GM19193 (cell line): Measurements from ENCODE around the gene KLHDC3.

Experiments used
- POLR2A ChIP-seq: IDR thresholded peaks from 4 replicates; pipeline ENCODE4 v1.6.1; 2011; ENCODE audit not compliant: insufficient read depth, insufficient read length; ENCODE audit errors: extremely low read depth

KLHDC3 gene

DNA sequence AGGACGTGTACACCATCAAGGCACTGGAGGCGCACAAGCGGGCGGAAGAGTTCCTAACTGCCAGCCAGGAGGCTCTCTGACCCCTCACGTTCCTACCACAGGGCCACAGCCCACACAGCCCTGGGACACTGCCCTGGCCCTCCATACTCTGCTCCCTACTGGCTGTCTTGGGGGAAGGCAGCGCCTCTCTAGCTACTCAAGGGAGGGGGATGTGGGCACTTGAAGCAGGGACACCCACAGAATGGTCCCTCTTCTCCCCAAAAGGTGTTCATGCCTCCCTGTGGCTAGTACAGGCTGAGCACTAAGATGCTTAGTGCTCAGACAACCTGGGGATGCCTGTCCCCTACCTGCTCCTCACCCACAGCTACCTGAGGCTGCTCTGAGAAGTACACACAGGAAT, 2.8 kb upstream of the KLHDC3 start:
- no peak for TF ChIP-seq POLR2A

DNA sequence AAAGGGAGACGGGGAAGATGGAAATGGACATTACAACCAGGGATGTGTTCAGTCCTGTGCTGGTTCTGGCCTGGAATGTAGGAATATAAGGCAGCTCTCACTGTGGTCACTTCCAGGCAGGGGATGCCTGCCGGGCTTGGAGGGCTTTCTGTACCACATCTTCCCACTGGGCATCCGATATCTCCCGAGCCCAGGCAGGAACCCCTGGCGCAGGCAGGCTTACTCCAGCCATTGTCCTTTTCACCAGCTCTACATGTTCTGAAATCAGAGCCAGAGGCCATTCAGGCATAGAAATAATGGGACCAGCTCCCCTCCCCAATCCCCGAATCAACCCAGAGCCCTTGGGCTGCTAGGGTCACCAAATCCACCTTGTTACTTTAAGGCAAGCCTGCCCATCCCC, 1.7 kb upstream of the KLHDC3 start:
- no peak for TF ChIP-seq POLR2A

DNA sequence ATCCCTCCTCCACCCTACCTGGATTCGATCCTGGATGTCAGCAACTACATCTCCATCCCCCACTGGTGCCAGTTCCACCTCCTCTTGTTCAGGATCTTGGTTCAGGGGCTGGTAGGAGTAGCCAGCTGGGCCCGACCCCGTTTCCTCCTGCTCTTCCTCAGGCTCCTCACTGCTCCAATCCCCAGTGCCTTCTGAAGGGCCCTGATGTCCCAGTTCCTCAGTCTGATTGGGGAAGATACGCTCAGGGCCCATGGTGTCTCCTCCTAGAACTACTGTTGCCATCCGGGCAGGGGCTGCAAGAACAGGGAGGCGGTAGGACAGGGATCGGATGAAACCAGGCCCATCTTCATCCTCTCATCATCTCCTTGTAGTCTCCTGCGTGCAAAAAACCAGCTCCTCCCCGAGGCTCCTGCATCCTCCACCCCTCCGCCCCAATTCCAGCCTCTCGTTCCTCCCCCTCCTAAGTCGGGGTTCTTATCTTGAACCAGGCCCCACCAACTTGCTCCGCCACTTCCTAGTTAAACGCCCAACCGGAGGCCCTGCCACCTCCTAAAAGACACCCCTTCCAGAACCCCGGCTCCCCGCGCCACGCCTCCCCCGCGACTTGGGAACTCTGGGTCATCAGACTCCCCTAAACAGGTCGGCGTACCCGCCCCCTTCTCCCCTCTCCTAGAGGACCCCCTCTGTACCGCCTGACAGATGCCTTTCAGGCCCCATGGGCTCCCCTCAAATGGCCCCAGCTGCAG, 779 bp upstream of the KLHDC3 start:
- TF ChIP-seq POLR2A = no peak

DNA sequence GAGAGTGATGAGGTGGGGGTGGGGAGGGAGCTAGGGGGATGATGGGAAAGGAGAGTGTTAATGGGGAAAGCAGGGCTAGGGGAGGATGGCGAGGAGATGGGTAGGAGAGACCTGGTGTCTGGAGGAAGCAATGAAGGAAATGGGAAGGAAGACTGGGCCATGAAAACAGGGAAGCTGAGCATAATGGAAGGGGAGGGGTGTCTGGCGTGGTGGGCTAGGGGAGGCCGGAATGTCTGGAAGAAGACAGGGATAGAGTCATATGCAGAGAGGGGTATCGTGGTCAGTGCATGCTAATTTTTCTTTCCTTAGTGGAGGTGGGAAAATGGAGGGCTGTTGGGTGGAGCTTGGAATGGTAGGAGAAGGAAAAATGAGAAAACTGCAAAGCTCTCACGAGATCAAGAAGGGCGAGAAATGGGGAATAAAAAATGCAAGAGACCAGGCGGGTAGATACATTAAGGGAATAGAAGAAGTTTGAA, 423 bp downstream of the KLHDC3 start:
- no peak for TF ChIP-seq POLR2A

DNA sequence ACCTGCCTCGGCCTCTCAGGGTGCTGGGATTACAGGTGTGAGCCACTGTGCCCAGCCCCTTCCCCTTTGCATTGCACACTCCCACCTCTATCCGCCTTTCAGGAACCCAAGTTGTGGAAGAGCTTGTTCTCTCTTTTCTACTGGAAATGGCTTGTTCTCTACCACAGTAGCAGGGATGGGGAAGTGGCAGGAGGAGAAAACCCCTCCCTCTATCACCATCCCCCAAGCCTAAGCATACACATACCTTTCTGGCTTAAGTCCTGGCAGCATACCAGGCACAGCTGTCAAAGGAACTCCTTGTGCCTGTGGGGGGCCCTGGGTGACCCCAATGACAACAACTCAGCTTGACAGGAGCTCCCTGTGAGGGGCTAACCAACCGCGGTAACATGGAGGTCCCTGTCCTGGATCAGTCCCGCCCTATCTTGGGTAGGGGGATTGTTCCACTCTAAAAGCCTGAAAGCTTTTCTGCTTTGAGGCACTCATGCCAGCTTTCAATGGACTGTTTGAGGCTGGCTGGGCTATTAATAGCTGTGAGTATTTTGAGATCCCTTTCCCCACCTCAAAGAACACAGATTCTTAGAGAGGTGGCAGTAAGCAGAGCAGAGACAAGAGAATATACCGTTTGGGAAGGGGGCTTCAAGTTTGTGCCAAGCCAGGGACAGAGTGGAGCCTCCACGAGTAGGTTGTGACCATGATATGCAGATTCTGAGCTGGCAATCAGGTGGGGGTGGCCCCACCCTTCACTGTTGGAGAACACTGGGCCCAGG, 2.3 kb downstream of the KLHDC3 start:
- TF ChIP-seq POLR2A = no peak

DNA sequence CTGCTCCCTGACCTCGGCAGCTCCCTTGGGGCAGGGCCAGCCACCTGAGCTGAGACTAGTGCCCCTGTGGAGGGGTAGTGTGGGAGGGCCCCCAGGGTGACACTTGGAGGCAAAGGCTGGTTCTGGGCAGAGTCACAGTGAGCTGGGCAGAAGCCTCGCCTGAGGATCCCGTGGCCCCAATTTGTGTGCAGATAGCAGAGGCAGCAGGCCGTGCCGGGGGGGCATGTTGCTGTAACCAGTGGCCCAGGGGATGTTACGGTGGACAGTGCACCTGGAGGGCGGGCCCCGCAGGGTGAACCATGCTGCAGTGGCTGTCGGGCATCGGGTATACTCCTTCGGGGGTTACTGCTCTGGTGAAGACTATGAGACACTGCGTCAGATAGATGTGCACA, 2.9 kb downstream of the KLHDC3 start:
- no peak for TF ChIP-seq POLR2A

DNA sequence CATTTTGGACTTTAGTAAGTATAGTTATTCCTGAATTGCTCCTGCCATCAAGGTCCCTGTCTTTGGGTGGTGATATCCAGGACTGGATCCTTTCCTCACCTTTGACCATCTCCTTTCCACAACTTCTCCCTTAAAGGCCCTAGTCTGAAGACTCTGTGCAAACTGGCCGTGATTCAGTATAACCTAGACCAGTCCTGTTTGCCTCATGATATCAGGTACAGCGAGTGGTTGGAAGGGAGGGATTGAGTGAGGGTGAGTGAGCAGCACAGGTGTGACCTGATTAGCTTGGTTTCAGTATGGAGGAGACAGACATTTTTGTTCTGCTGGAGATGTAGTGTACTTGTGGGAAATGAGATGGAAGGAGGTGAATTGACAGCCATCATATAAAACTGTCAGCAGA, 5.1 kb downstream of the KLHDC3 start:
- TF ChIP-seq POLR2A = no peak

DNA sequence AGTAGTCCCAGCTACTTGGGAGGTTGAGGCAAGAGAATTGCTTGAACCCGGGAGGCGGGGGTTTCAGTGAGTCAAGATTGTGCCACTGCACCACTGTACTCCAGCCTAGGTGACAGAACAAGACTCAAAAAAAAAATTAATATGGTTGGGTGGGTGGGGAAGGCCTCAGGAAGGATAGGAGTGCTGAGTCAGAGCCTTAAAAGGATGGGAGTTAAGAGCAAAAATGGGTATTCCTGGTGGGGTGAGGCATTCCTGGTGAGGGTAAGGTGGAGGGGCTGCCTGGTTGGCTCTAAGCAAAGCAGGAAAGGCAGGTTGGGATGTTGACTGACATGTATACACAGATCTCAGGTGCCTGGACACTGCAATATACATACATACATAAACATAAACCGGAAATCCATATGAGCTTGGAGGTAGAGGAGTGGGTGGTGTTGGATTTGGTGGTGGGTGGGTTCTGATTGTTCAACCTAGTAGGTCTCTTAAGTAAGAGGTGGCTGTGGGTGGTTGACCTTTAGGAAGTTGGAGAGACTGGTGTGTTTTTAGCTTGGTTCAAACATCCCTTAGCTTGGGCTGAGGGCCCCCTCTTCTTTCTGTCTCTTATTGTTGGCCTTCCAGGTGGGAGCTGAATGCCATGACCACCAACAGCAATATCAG, 6.1 kb downstream of the KLHDC3 start:
- TF ChIP-seq POLR2A = no peak

DNA sequence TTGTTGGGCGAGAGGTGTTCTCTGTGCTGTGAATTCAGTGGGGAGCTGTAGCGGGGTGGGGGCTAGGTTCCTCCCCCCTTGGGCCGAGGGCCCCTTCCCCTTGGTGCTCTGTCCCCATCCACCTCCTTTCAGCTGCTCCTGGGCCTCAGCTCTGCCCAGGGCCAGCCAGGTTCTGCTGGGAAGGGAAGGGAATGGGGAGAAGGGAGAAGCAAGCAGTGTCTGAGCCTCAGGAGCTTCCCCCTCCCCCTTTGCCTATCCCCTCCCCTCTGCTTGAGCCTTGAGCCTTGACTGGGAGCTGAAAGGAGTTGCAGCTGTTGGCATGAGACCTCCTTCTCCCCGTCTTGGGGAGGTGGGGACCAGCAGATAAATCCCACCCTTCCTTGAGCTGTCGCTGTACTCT, 6.8 kb downstream of the KLHDC3 start:
- no peak for TF ChIP-seq POLR2A

DNA sequence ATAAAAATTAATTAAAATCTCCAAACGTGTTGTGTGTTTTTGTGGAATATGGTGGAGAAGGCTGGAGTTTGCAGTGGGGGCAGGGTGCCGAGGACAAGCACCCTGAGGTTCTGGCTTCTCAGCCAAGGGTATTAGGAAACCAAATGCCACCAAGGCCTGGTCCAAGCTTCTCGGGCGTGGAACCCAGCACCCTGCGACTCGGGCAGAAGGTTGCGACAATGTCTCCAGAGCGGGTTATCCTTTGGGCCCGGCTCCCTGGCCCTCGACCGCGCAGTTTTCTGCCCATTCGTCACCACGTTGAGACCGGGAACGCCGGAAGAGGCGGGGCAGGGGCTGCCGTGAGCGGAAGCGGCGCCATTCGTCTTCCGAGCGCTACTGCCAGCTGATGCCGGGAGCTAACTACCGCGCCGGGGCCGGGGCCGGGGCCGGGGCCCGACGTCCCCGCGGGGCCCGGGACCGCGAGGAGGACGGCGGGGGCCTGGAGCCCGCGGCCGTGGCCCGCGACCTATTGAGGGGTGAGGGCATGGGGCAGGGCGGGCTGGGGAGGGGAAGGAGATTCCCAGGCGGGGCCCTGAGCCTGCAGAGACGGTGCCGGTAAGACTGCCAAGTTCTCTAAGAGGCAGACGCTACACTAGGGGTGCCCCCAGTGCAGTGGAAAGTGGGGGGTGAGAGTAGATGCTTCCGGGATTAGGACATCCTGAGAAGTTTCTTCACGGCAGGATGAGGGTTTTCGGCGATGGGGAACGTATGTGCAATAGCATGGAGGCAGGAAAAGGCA, 7.4 kb downstream of the KLHDC3 start, which contains the start of gene RRP36:
Gene RRP36, plus strand, starts transcription at position 354 of the 778 bp plus-strand sequence. Its CDS starts 32 bp downstream, at position 386.
- peak; percentile 78 for TF ChIP-seq POLR2A

DNA sequence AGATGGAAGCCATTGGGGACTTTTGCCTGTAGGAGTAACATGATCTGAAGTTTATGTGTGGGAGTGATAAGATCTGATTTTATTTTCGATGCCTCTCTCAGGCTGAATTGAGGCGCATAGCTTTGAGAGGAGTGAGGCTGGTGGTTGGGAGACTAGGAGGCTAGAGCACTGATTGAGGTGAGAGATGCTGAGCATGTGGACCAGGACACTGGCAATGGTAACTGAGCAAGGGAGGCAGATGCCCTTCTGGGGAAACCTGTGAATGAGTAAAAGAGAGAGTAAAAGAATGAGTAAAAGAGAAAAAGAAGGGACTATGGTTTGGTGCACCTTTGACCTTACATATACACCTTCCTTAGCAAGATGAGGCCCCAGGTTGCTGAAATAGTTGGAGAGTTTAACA, 10.4 kb downstream of the KLHDC3 start:
- no peak for TF ChIP-seq POLR2A

DNA sequence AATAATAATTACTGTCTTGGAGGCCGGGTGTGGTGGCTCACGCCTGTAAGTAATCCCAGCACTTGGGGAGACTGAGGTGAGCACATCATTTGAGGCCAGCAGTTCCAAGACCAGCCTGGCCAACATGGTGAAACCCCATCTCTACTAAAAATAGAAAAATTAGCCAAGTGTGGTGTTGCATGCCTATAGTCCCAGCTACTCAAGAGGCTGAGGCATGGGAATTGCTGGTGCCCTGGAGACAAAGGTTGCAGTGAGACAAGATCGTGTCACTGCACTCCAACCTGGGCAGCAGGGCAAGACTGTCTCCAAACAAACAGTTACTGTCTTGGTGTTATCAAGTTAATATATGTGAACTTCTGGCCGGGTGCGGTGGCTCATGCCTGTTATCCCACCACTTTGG, 12.3 kb downstream of the KLHDC3 start:
- no peak for TF ChIP-seq POLR2A

DNA sequence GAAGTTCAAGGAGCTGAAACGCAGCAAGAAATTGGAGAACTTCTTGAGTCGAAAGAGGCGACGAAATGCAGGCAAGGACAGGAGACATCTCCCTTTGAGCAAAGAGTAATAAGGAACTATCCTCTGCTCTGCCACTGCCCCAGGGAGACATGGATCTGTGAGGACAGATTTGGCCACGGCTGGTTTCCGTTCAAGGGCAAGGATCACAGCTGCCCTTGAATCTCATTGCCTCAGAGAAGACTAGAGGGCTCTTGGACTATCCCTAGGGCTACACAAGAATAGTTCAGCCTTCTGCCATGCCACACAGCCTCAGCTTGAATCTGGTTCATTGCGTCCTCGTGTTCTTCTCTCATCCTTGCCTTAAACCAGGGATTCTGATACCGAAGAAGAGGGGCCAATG, 15.1 kb downstream of the KLHDC3 start:
- no peak for TF ChIP-seq POLR2A

DNA sequence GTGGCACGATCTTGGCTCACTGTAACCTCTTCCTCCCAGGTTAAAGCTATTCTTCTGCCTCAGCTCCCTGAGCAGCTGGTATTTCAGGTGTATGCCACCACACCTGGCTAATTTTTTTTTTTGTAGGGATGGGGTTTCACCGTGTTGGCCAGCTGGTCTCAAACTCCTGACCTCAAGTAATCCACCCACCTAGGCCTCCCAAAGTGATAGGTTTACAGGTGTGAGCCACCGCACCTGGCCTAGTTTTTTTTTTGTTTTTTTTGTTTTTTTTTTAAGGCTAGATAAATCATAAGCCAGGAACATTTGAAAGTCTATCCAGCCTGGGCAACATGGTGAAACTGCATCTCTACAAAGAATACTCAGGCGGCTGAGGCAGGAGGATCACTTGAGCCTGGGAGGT, 18.3 kb downstream of the KLHDC3 start:
- TF ChIP-seq POLR2A = no peak

DNA sequence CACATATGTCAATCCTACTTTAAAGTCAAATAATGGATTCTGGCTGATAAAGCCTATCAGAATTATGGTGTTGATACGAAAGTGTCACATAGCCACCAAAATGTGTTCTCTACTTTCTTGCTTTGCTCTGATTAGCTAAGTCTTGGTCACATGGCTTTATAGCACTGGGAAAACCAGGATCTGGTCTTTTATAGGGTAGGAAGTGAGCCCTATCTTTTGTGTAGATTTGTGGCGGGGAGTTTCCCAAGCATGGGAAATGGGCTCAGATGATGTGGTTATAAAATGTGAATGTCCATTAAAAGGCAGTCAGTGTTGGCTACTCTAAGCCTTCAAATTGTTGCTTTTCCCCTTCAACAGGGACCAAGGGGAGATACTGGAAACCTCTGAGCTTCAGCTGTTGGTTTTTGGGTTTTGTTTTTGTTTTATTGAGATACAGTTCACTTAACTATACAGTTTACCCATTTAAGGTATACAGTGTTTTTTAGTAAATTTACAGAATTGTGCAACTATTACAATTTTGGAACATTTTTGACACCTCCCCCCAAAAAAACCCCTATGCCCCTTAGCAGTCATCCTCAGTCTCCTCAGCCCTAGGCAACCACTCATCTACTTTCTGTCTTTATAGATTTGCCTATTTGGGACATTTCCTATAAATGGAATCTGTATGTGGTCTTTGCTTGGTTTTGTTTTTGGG, 19.6 kb downstream of the KLHDC3 start:
- no peak for TF ChIP-seq POLR2A

DNA sequence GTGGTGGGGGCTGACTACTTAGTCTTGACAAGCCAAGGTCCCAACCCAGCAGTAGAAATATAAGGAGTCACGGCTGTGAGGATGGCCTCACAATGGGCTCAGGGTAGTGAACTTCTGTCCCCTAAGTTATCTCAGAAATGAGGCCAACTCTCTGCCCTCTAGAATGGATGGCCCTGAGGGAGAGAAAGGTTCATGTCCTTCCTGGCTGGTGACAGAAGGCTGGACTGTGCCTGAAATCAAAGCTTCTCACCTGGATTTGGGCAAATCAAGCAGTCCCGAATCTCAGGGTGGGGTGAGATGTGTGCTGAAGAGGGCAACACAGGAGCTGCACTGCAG, 20.1 kb downstream of the KLHDC3 start:
- no peak for TF ChIP-seq POLR2A
